Ectodermal cell (in vitro differentiated cells): ENCODE results near the gene ZCCHC7.

Experiments used
- H3K27ac ChIP-seq: 2 replicates; pipeline ENCODE4 v1.7.0; 2013; ENCODE audit warnings: mild to moderate bottlenecking, low read depth, low read length; ENCODE audit not compliant: insufficient read depth, poor library complexity, severe bottlenecking
- H3K27me3 ChIP-seq: 2 replicates; pipeline ENCODE4 v1.7.0; 2013; ENCODE audit warnings: mild to moderate bottlenecking, low read length; ENCODE audit not compliant: insufficient read depth, control insufficient read depth, poor library complexity, severe bottlenecking
- H3K36me3 ChIP-seq: one replicate; pipeline ENCODE4 v1.7.0; 2013; ENCODE audit warnings: low read length; ENCODE audit not compliant: control insufficient read depth, insufficient read depth
- H3K4me1 ChIP-seq: one replicate; pipeline ENCODE4 v1.7.0; 2013; ENCODE audit warnings: low read length; ENCODE audit not compliant: control insufficient read depth, insufficient read depth
- H3K4me3 ChIP-seq: 2 replicates; pipeline ENCODE4 v1.7.0; 2013; ENCODE audit warnings: low read depth, low read length, control low read depth; ENCODE audit not compliant: insufficient read depth
- H3K9me3 ChIP-seq: 2 replicates; pipeline ENCODE4 v1.7.0; 2013; ENCODE audit warnings: mild to moderate bottlenecking, low read length, moderate library complexity; ENCODE audit not compliant: control insufficient read depth
- WGBS, 2 experiments: methylation state at CpG; one replicate each; pipeline ENCODE4 v1.1.7; 2013; ENCODE audit warnings: missing lambda C conversion rate in 2 of 2; 5-methylcytosine and 5-hydroxymethylcytosine counted together

The ZCCHC7 gene

GRCh38 chr9:37220971-37221370 lies 100.6 kb downstream of the ZCCHC7 start:
- Histone ChIP-seq H3K9me3 (no peaks in the 10 kb centered on the region), H3K4me1 (no peaks in the 10 kb centered on the region), H3K4me3 (no peak overlapping the region), H3K27ac (no peak overlapping the region), H3K27me3 (no peaks in the 10 kb centered on the region), H3K36me3 (no peaks in the 10 kb centered on the region)
- 96% methylated on average over 4 of the region's 4 CpGs for WGBS, 2 experiments

GRCh38 chr9:37221489-37222106 lies 101.2 kb downstream of the ZCCHC7 start:
- H3K36me3 ChIP-seq = no peaks in the 10 kb centered on the region
- WGBS, 2 experiments = 91 to 94% methylated on average over 1 of the region's 1 CpG
- H3K9me3 ChIP-seq = no peaks in the 10 kb centered on the region
- no peak overlapping the region for H3K4me3 ChIP-seq
- H3K27ac ChIP-seq = no peak overlapping the region
- no peaks in the 10 kb centered on the region for H3K4me1 ChIP-seq
- H3K27me3 ChIP-seq = no peaks in the 10 kb centered on the region

- no peaks in the 10 kb centered on the region for H3K9me3 ChIP-seq
- H3K27me3 ChIP-seq = no peaks in the 10 kb centered on the region
- H3K4me1 ChIP-seq = no peaks in the 10 kb centered on the region
- H3K36me3 ChIP-seq = no peaks in the 10 kb centered on the region
- 92 to 100% methylated on average over 1 of the region's 1 CpG for WGBS, 2 experiments
- H3K27ac ChIP-seq = no peak overlapping the region
- H3K4me3 ChIP-seq = no peak overlapping the region
Observed at GRCh38 chr9:37229455-37229854, 109.1 kb downstream of the ZCCHC7 start.

GRCh38 chr9:37229882-37230482 lies 109.6 kb downstream of the ZCCHC7 start:
- Histone ChIP-seq H3K36me3 (no peaks in the 10 kb centered on the region), H3K4me1 (no peaks in the 10 kb centered on the region), H3K27me3 (no peaks in the 10 kb centered on the region), H3K4me3 (no peak overlapping the region), H3K27ac (no peak overlapping the region), H3K9me3 (no peaks in the 10 kb centered on the region)
- WGBS, 2 experiments = 98 to 100% methylated on average over 3 to 4 of the region's 4 CpGs

- Histone ChIP-seq H3K4me3 (no peak overlapping the region), H3K27me3 (no peaks in the 10 kb centered on the region), H3K36me3 (no peaks in the 10 kb centered on the region), H3K9me3 (no peaks in the 10 kb centered on the region), H3K27ac (no peak overlapping the region), H3K4me1 (no peaks in the 10 kb centered on the region)
- 93 to 96% methylated on average over 2 of the region's 2 CpGs for WGBS, 2 experiments
Observed at GRCh38 chr9:37236822-37237221, 116.4 kb downstream of the ZCCHC7 start.

GRCh38 chr9:37238122-37238521 lies 117.7 kb downstream of the ZCCHC7 start:
- H3K9me3 ChIP-seq = no peaks in the 10 kb centered on the region
- no peaks in the 10 kb centered on the region for H3K4me1 ChIP-seq
- H3K27ac ChIP-seq = no peak overlapping the region
- no peaks in the 10 kb centered on the region for H3K27me3 ChIP-seq
- no peak overlapping the region for H3K4me3 ChIP-seq
- no peaks in the 10 kb centered on the region for H3K36me3 ChIP-seq

DNA sequence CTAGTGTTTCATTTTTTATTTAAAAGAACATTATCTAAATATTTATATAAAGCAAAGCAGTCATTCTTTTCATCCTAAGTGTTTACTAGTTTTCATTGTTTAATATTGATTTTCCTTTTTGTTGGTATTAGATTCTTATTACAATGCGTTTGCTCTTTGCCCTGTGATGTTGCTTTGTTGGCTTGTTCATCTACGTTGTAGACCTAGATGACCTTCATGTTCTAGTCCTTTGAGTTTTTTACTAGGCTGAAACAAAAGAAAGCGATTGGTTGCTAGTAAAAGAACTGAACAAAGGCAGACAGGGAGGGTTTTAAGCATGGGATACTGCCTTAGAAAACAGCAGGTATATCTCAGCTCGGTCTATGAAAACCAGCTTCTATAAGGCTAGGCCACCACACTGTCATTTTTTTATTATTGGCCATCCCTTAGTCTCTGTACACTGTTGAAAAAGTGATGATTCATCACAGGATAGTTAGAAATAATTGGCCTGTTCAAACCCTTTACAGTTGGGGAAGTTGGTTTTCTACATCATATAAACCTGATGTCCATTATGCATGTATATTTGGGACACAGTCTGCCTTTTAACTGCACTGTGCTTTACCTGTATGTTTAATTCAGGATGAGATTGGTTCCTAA lies 119.0 kb downstream of the ZCCHC7 start:
- no peak overlapping the region for H3K4me3 ChIP-seq
- H3K4me1 ChIP-seq = peaks cover 8% of the 10 kb centered on the region
- 69 to 76% methylated on average over 4 of the region's 4 CpGs for WGBS, 2 experiments
- H3K36me3 ChIP-seq = no peaks in the 10 kb centered on the region
- H3K9me3 ChIP-seq = no peaks in the 10 kb centered on the region
- no peaks in the 10 kb centered on the region for H3K27me3 ChIP-seq
- no peak overlapping the region for H3K27ac ChIP-seq

GRCh38 chr9:37239921-37240320 lies 119.5 kb downstream of the ZCCHC7 start:
- no peak overlapping the region for H3K27ac ChIP-seq
- 92% methylated on average over 1 of the region's 2 CpGs; no CpG with 5 or more reads in 1 of the 2 experiments for WGBS, 2 experiments
- no peaks in the 10 kb centered on the region for H3K9me3 ChIP-seq
- peaks cover 8% of the 10 kb centered on the region for H3K4me1 ChIP-seq
- no peak overlapping the region for H3K4me3 ChIP-seq
- H3K27me3 ChIP-seq = no peaks in the 10 kb centered on the region
- H3K36me3 ChIP-seq = no peaks in the 10 kb centered on the region

- peaks cover 8% of the 10 kb centered on the region for H3K4me1 ChIP-seq
- H3K36me3 ChIP-seq = no peaks in the 10 kb centered on the region
- 88% methylated on average over 1 of the region's 1 CpG; no CpG with 5 or more reads in 1 of the 2 experiments for WGBS, 2 experiments
- no peak overlapping the region for H3K27ac ChIP-seq
- H3K27me3 ChIP-seq = no peaks in the 10 kb centered on the region
- no peaks in the 10 kb centered on the region for H3K9me3 ChIP-seq
- H3K4me3 ChIP-seq = no peak overlapping the region
Observed at GRCh38 chr9:37241340-37241739, 121.0 kb downstream of the ZCCHC7 start.

GRCh38 chr9:37242089-37242488 lies 121.7 kb downstream of the ZCCHC7 start:
- no peak overlapping the region for H3K27ac ChIP-seq
- 100% methylated on average over 1 of the region's 1 CpG; no CpG with 5 or more reads in 1 of the 2 experiments for WGBS, 2 experiments

More at GRCh38 chr9:37242089-37242488, 121.7 kb downstream of the ZCCHC7 start:
- Histone ChIP-seq H3K9me3 (no peaks in the 10 kb centered on the region), H3K27me3 (no peaks in the 10 kb centered on the region), H3K36me3 (no peaks in the 10 kb centered on the region), H3K4me1 (peaks cover 8% of the 10 kb centered on the region), H3K4me3 (no peak overlapping the region)
